ENCODE data around the gene STKLD1. TPM values are rescaled to one million over a fixed set of nuclear protein-coding genes. Genes with fewer than 3 reads are reported as not detected.

Gene STKLD1
- total RNA-seq, 1 experiment from 2014 or later = 0.94 TPM

- peaks cover 52% of the 10 kb centered on the region for H3K36me3 Mint-ChIP-seq (ENCODE audit: insufficient read depth, unreplicated experiment)
- intact Hi-C loops (cut with micrococcal nuclease; ENCODE audit: unreplicated experiment) = no loop called here
- peaks cover 36% of the 10 kb centered on the region for H3K4me1 Mint-ChIP-seq (ENCODE audit: low read depth, unreplicated experiment)
- H3K4me3 Mint-ChIP-seq (ENCODE audit: low read depth, unreplicated experiment) = no peak overlapping the region
- DNase-seq = no peak
- no peak for TF ChIP-seq CTCF (IDR thresholded peaks at IDR 0.05; ENCODE audit: unreplicated experiment)
- H3K27ac Mint-ChIP-seq (ENCODE audit: unreplicated experiment) = no peak overlapping the region
- no peaks in the 10 kb centered on the region for H3K27me3 Mint-ChIP-seq (ENCODE audit: unreplicated experiment)
- no TSS peak for BruUV-seq (replicated peaks)
- H3K9me3 Mint-ChIP-seq (ENCODE audit: low read depth, unreplicated experiment) = peaks cover 4% of the 10 kb centered on the region
- CTCF ChIA-PET = interaction anchor here (0.7 kb wide), 2 partner anchors 47 to 79 kb away, joined by 3 read pairs; no protein-coding TSS in a partner anchor
Observed at GRCh38 chr9:133331221-133331620, 44.9 kb upstream of the STKLD1 start.

GRCh38 chr9:133331641-133332380 is 44.4 kb upstream of the STKLD1 start:
- no peak overlapping the region for H3K27ac Mint-ChIP-seq (ENCODE audit: unreplicated experiment)
- H3K27me3 Mint-ChIP-seq (ENCODE audit: unreplicated experiment) = no peaks in the 10 kb centered on the region
- CTCF ChIA-PET = interaction anchor here (0.6 kb wide), 2 partner anchors 146 to 160 kb away, joined by 3 read pairs; no protein-coding TSS in a partner anchor
- H3K36me3 Mint-ChIP-seq (ENCODE audit: insufficient read depth, unreplicated experiment) = peaks cover 57% of the 10 kb centered on the region
- peaks cover 4% of the 10 kb centered on the region for H3K9me3 Mint-ChIP-seq (ENCODE audit: low read depth, unreplicated experiment)
- TF ChIP-seq CTCF (IDR thresholded peaks at IDR 0.05; ENCODE audit: unreplicated experiment) = no peak
- peaks cover 36% of the 10 kb centered on the region for H3K4me1 Mint-ChIP-seq (ENCODE audit: low read depth, unreplicated experiment)
- no peak overlapping the region for H3K4me3 Mint-ChIP-seq (ENCODE audit: low read depth, unreplicated experiment)
- intact Hi-C loops (cut with micrococcal nuclease; ENCODE audit: unreplicated experiment) = no loop called here
- no peak for DNase-seq
- BruUV-seq (replicated peaks) = no TSS peak

- no peak for TF ChIP-seq CTCF (IDR thresholded peaks at IDR 0.05; ENCODE audit: unreplicated experiment)
- CTCF ChIA-PET = interaction anchor here (0.6 kb wide), 1 partner anchor 146 kb away, joined by 3 read pairs; no protein-coding TSS in a partner anchor
- H3K36me3 Mint-ChIP-seq (ENCODE audit: insufficient read depth, unreplicated experiment) = peaks cover 58% of the 10 kb centered on the region
Observed at GRCh38 chr9:133332381-133332730, 43.8 kb upstream of the STKLD1 start.

GRCh38 chr9:133333011-133333410 is 43.2 kb upstream of the STKLD1 start:
- H3K27me3 Mint-ChIP-seq (ENCODE audit: unreplicated experiment) = no peaks in the 10 kb centered on the region
- TF ChIP-seq CTCF (IDR thresholded peaks at IDR 0.05; ENCODE audit: unreplicated experiment) = no peak

More at GRCh38 chr9:133332381-133332730, 43.8 kb upstream of the STKLD1 start:
- H3K4me3 Mint-ChIP-seq (ENCODE audit: low read depth, unreplicated experiment) = no peak overlapping the region
- no peaks in the 10 kb centered on the region for H3K27me3 Mint-ChIP-seq (ENCODE audit: unreplicated experiment)
- no TSS peak for BruUV-seq (replicated peaks)
- H3K4me1 Mint-ChIP-seq (ENCODE audit: low read depth, unreplicated experiment) = peaks cover 36% of the 10 kb centered on the region
- H3K27ac Mint-ChIP-seq (ENCODE audit: unreplicated experiment) = no peak overlapping the region
- no peak for DNase-seq
- intact Hi-C loops (cut with micrococcal nuclease; ENCODE audit: unreplicated experiment) = no loop called here
- H3K9me3 Mint-ChIP-seq (ENCODE audit: low read depth, unreplicated experiment) = peaks cover 4% of the 10 kb centered on the region

More at GRCh38 chr9:133333011-133333410, 43.2 kb upstream of the STKLD1 start:
- DNase-seq = no peak
- intact Hi-C loops (cut with micrococcal nuclease; ENCODE audit: unreplicated experiment) = no loop called here
- peaks cover 36% of the 10 kb centered on the region for H3K4me1 Mint-ChIP-seq (ENCODE audit: low read depth, unreplicated experiment)
- CTCF ChIA-PET = no interaction called here
- H3K27ac Mint-ChIP-seq (ENCODE audit: unreplicated experiment) = no peak overlapping the region
- no peak overlapping the region for H3K4me3 Mint-ChIP-seq (ENCODE audit: low read depth, unreplicated experiment)
- BruUV-seq (replicated peaks) = no TSS peak
- peaks cover 4% of the 10 kb centered on the region for H3K9me3 Mint-ChIP-seq (ENCODE audit: low read depth, unreplicated experiment)
- H3K36me3 Mint-ChIP-seq (ENCODE audit: insufficient read depth, unreplicated experiment) = peaks cover 60% of the 10 kb centered on the region

Measured in Calu3 (cell line).